ENCODE results near the gene FBXL12.
"Not testable (repeated sequence)": the region's sequence is repeated elsewhere in the genome, so short reads cannot be mapped to it uniquely, and the experiment has no call there.

FBXL12 gene

DNA sequence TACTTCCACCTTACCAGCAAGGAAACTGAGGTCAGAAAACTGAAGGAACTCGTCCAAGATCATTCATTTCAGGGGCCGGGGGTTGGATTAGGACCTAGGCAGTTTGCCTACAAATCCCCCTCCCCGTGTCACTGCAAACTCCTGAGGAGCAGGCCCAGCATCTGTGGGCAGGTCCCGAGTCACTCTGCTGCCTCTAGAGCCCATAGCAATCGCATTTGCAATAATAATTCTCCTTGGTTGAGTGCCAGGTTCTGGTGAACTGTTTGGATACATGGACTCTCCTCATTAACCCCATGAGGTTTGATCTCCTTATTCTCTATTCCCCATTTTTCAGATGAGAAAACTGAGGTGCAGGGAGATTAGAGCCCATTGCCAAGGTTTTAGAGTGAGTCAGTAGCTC is 17.1 kb upstream of the FBXL12 start:
- no peak for DNase-seq

DNA sequence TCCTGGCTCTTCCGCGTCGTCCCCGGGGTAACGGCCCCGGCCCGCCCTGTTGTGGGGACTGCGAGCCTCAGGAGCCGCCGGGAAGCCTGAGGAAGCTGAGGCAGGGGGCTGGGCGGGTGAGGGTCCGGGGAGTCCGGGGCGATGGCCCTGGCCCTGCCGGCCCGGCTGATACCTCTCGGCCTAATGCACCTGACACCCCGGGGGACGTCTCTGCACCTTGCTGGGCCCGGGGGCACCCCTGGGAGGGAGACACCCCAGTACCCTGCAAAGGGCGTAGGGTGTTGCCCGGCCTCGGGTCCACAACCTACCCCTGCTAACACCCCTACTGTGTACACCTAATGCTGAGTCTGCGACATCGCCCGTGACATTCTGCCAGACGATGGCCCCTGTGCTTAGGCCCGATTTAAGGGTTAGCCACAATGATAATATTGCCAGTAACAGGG is 16.6 kb upstream of the FBXL12 start:
- DNase-seq = no peak

DNA sequence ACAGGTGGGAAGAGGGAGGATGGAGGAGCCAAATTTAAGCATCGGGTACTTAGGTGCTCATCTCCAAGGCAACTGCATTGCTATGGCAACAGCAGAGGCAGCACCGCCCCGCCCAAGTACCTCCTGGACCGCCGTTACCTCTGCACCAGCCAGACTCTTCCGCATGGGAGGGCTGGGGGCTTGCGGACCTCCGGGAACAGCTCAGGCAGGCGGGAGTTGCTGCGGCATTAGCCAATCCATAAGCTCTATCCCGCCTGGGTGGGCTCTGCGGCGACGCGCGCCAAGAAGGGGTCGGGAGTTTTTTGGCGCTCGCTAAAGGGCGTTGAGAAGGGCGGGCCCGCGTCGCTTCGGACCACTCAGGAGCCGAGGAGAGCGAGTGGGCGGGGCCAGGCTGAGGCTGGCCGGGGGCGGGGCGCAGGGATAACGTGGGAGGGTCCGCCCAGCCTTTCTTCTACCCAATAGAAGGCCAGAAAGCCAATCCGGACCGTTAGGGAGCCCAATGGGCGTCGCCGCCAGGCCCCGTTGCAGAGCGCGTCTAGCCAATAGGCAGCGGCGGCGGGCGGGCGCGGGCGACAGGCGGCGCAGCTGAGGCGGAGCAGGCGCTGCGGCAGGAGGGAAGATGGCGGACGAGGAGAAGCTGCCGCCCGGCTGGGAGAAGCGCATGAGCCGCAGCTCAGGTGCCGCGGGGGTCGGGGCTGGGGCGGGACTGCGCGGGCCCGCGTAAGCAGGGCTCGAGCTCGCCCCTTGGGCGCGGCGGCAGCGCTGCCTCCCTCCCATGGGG is 16.0 kb upstream of the FBXL12 start, which contains the start of gene PIN1:
Gene PIN1, plus strand, starts transcription at position 593 of the 781 bp plus-strand sequence. Its CDS starts 27 bp downstream, at position 620.
- DNase-seq = peak; percentile 99

DNA sequence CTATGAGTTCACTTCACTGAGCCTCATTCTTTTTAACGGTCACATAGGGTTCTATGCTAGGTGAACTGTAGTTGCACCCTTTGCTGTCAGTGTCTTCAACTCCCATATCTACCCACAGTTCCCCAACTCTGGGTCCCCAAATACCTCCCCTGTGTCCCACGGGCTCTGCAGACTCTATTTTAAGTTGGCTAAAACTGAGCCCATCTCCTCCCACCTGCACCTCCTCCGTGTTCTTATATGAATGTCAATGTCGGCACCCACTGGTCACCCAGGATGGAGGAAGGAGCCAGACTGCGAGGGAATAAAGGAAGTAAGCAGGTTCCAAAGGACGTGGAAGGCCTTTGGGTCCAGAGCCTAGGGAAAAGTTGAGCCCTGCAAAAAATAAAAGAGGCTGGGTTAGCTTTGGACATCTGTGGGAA is 15.4 kb upstream of the FBXL12 start:
- DNase-seq = no peak

DNA sequence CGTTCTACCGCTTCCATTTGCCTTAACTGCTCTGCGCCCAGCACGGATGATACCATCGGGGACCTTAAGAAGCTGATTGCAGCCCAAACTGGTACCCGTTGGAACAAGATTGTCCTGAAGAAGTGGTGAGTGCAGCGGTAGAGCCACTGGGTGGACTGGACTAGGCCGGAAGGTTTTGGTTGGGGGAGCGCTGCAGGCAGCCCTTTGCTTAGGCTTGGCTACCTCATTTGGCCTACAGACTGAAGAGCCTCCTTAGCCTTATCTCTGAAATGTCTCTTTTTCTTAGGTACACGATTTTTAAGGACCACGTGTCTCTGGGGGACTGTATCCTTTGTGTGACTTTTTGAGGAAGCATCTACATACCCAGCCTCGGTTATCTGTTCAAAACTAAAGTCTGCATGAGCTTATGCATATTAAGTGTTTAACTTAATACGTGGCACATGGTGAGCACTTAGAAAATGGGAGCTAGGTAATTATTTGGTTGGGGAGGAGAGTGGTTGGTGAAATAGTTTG is 9.7 kb upstream of the FBXL12 start:
- no peak for DNase-seq

DNA sequence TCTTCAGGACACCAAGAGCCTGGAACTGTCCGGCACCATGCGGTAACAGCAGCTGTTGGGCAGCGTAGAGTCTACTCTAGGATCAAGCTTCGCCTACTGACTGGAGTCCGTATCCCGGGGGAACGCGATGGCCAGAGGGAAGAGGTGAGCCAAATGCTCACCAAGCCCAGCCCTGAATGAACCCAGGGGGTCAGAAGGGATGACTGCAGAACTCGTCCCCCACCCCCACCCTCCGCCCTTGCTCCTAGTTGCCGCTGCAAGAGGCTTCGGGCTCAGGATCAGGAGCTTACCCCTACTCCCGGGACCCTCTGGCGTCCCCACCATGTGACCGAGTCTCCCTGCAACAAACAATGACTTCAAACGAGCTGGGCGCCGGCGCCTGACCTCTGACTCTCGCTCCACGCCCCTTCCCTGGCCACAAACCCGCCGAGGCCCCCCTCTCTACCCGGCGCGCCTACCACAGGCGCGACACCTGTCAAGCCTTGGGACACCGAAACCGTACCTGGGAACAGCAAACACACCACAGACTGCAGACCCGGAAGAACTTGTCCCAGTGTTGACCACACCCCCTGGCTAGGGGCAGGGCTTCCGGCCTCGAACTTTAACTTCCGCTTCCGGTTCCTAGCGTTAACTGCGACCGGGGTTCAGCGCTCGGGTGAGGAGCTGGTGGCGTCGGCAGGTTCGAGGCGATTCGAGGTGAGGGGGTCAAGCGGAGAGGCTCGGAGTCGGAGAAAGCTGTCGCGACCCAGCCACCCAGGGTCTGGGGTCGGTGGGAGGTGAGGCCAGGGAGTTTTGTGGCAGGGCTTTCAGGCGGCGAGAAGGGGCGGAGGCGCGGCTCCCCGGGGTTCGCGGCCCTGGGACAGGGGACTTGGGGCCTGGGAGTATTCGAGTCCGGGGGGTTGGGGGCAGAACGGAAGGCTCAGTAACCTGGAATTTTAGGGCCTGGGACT is 8.7 kb upstream of the FBXL12 start, which contains the start of gene UBL5:
Gene UBL5, plus strand, starts transcription at position 630 of the 950 bp plus-strand sequence. CDS start 420 bp downstream, outside the sequence.
- peak; percentile 95 for DNase-seq

DNA sequence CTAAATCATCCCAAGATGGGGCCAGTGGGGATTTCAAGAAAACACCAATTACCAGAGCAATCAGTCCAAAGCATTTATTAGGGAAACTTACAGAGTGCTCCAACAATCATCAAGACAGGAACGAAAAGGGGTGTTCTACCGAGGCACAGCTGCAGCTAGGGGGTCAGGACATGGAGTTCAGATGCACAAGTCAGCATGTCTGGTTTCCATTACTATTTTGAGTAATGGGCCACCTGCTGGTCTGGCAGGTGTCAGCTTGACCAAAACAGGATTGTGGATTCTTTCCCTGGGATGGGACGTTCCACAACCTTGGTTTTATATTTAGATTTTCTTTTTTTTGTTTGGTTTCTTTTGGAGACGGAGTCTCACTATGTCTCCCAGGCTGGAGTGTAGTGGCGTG is 4.9 kb upstream of the FBXL12 start:
- no peak for DNase-seq

DNA sequence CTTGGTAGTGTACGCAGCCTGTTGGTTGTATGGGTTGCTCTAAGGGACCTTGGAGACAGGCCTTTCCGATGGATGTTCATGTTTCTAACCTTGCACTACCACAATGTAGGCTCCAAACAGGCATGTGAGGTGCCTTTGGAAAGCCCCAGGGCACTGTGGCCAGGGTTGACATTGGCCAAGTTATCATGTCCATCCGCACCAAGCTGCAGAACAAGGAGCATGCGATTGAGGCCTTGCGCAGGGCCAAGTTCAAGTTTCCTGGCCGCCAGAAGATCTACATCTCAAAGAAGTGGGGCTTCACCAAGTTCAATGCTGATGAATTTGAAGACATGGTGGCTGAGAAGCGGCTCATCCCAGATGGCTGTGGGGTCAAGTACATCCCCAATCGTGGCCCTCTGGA is 1.2 kb upstream of the FBXL12 start:
- not testable (repeated sequence) for DNase-seq

DNA sequence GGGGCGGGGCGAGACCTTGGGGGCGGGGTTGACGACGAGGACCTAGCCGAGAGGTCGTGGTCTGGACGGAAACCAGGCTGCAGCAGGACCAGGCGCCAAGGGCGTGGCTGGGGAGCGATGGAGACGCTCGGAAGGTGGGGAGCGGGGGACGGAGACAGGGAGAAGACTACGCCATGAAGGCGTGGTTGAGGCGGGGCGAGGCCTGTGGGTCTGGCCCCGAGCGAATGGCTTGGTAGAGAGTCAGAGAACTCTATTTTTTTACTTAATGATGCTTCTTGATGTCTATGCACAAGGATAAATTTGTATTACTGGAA is 674 bp upstream of the FBXL12 start:
- no peak for DNase-seq

DNA sequence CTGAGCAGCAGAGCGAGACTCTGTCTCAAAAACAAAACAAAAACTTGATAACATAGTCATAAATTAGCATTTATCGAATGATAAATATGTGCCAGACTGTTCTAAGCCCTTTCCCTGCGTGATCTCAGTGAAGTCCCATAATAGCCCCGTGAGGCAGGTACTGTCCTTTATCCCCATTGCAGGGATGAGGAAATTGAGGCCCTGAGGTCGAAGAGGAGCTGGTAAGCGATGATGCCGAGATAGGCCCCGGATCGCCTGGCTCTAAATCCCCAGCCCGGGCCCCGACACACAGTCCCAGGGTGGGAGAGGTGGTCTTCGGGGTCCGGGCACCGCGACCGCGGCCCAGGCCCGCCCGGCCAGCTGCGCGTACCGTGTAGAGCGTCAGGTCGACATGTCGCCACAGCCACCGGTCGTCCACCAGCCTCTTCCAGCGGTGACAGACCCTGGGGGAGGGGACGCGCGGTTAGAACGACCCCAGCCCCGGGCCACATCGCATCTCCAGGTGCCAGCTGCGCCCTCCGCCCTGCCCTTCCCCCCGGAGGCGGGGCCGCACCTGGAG is 625 bp downstream of the FBXL12 start:
- no peak for DNase-seq

DNA sequence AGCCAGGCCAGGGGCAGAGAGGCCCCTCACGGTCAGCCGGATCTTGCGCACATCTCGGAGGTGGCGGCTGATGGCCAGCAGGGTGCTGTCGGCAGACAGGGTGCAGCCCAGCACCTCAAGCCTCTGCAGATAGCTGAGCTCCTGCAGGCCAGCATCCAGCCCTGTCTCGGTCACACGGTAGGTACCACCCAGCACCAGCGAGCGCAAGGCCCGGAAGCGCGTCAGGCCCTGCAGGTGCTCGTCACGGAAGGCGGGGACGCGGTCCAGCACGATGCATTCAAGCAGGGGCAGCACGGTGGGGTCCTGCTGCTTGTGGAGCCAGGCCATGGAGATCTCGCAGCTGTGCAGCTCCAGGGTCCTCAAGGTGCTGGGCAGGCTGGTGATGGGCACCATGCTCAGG is 7.7 kb downstream of the FBXL12 start:
- DNase-seq = no peak

DNA sequence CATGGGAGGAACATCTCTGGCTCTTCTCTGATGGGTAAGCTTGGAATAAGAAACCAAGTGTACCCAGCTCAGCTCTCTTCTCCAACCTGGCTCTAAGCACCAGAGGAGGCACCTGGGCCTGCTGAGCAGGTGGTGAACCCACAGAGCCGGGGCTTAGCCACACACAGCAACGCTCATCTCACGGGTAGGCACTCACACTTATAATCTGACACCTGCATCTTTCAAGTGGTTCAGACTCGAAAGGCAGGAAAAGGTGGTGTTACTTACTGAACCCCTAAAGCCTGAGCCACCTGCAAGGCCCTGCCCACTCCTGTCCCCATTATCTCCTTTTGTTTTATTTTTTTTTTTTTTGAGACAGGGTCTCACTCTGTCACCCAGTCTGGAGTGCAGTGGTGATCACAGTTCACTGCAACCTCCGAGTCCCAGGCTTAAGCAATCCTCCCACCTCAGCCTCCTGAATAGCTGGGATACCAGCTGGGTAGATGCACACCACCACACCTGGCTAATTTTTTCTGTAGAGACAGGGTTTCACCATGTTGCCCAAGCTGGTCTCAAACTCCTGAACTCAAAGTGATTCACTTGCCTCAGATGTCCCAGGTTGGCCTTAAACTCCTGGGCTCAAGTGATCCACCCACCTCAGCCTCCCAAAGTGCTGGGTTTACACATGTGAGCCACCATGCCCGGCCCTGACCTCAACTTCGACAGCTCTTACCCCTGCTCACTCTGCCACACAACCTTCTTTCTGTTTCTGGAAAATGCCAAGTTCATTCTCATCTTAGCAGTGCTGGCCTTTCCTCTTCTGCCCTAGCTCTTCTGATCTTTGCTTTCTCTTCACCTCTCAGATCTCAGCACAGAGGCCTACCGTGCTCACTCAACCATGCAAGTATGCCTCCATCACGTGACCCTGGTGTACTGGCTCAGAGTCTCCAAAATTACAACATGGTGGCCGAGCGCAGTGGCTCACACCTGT is 9.7 kb downstream of the FBXL12 start:
- DNase-seq = no peak

DNA sequence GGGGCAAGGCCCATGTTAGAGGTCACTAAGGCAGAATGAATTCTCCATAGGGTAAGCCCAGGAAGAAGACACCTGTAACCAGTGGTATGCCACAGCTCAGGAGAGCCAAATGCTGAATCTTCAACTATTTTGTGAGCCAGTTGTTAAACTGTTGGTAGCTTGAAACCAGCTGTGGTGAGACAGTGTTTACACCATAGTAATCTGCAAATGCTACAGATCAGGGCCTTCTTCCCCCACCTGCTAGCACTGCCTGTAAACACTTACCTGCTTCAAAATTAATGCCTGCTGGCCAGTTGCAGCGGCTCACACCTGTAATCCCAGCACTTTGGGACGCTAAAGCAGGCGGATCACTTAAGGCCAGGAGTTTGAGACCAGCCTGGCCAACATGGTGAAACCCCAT is 12.1 kb downstream of the FBXL12 start:
- no peak for DNase-seq

DNA sequence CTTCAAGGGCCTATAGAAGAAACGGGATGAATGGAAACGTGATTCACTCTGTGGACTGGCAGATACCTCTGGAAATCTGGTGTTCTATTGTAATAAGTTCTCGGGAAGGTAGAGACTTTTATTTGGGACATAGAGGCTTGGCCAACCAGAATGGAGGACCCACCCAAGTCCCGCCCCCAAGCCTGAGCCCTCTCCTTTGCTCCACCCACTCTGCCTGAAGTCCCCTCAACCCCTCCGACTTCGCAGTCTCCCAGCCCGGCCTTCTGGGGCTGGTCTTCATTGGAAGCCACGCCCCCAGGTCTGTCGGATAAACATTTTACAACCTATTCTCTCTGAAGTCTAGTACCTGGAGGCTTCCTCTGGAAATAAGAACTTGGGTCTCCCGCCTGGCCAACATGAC is 16.9 kb downstream of the FBXL12 start:
- DNase-seq = no peak

DNA sequence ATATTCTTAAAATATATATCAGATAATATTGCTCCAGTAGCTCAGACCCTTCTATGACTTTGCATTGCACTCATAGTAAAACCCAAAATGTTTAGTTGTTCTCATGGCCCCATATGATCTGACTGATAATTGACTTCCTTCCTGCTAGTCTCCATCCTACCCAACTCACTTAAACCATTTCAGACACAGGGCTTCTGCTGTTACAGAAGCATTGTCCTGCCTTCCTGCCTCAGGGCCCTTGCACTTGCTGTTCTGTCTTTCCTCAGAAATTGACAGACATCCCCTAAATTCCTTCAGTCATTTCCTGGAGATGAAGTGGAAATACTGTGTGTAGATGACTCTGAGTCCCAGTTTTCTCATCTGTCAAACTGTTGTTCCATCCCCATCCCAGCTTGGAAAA is 19.7 kb downstream of the FBXL12 start:
- no peak for DNase-seq

DNA sequence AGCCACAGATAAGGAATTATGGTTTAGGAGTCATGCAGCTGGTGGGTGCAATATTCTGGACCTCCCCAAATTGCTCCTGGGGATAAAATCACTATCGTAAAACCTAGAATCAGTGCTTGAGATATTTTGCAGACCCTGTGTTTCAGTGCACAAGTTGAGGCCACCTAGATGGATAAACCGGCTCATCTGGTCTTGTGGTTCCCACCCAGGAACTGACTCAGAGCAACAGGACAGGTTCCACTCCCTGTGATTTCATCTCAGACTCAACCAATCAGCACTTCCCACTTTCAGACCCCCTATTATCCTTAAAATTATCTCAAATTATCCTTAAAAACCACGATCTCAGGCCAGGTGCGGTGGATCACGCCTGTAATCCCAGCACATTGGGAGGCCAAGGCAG is 21.0 kb downstream of the FBXL12 start:
- DNase-seq = no peak

DNA sequence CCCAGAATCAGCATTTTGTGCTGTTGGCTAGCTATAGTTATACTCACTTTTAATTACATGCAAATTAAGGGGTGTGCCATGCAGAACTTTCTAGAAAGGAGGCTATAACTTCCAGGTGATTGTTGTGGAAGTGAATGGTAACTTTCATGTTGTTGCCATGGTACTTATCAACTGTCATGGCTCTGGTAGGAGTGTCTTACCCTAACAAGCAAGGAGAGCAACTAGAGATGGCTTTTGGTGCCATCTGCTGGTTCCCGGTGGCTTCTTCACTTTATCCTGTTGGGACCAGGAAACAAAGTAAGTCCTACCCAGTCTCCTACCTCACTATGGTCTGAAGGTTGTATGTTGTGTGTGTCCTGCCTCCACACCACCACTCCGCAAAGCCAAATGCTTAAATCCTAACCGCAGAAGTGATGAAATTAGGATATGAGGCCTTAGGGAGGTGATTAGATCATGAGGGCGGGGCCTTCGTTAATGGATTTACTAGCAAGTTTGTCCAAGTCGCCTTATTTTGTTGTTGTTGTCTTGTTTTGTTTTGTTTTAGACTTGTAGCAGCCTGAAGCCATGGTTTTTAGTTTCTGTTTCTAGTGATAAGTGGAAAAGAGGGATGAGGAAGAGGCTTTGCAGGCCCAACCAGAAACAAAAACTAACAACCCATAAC is 22.6 kb downstream of the FBXL12 start:
- peak; percentile 94 for DNase-seq

DNA sequence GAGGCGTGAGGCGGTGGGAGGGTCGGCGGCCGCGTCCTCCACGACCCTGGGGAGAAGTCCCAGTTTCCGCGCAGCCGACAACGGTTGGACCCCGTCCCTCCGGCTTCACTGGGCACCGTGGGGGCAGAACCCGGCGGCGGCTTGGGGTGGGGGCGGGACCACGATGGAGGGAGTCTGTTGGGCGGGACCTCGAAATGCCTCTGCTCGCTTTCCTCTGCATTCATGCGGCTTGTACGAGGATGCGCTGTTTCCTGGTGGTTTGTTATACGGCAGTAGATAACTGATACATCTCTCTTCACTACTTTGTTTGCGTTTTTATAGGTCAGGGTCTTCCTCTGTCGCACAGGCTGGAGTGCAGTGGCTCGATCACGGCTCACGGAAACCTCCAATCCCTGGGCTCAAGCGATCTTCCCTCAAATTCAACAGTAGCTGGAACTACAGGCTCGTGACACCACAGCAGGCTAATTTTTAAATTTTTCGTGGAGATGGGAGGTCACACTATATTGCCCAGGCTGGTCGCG is 25.7 kb downstream of the FBXL12 start:
- DNase-seq = no peak

DNA sequence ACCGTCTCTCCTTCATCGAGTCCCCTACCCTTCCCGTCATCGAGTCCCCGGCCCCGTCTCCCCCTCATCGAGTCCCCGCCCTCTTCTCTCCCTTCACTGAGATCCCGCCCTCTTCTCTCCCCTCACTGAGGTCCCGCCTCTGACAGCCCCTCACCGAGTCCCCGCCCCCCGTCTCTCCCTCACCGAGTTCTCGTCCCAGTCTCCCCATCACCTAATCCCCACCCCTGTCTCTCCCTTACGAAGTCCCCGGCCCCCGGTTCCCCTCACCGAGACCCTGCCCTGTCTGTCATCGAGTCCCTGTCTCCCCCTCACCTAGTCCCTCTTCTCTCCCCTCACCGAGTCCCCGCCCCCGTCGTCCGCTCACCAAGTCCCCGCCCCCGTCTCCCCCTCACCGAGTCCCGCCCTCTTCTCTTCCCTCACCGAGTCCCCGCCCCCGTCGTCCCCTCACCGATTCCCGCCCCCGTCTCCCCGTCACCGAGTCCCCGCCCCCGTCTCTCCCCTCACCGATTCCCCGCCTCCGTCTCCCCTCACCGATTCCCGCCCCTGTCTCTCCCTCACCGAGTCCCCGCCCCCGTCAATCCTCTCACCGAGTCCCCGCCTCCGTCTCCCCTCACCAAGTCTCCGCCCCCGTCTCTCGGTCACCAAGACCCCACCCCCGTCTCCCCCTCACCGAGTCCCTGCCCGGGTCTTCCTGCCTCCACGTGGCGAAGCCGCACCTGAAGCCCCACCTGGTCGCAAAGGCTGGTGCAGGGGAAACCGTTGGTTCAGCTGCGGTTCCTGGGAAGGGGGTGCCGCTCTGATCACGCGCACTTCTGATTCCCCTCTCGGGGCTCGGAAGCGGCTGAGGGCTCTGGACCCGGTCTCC is 26.4 kb downstream of the FBXL12 start:
- DNase-seq = peak; percentile 97

DNA sequence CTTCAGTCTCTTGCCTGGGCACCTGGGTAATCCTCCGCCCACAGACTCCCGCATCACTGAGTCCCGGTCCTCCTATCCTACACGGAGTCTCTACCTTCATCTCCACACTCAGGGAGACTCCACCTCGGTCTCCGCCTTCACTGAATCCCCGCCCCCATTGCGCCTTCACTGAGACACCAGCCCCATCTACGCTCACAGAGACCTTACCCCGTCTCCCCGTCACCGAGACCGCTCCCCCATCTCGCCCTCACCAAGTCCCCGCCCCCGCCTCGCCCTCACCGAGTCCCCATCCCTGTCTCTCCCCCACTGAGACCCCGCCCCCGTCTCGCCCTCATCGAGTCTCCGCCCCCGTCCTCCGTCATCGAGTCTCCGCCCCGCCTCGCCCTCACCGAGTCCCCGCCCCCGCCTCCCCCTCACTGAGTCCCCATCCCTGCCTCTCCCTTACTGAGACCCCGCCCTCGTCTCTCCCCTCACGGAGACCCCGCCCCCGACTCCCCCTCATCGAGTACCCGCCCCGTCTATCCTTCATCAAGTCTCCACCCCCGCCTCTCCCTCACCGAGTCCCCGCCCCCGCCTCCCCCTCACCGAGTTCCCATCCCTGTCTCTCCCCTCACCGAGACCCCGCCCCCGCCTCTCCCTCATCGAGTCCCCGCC is 27.2 kb downstream of the FBXL12 start:
- DNase-seq = no peak

Data from eye (tissue), 1 donor.